Amniotic epithelial cell (primary cell): ENCODE measurements around the gene PDCD1.
"Not testable (repeated sequence)": the region's sequence is repeated elsewhere in the genome, so short reads cannot be mapped to it uniquely, and the experiment has no call there.

ENCODE experiments used
- DNase-seq: peaks from one replicate; pipeline ENCODE4 v3.0.0-alpha.2; 2010; ENCODE audit warnings: low read depth

PDCD1 gene

GRCh38 chr2:241800198-241800903 lies 58.3 kb downstream of the PDCD1 start:
- not testable (repeated sequence) for DNase-seq
